ENCODE measurements around the gene PKNOX2.

GRCh38 chr11:125397421-125397820 is 232.9 kb downstream of the PKNOX2 start:
- TF ChIP-seq CTCF (IDR thresholded peaks at IDR 0.05) (no peak), POLR2A (IDR thresholded peaks at IDR 0.05; ENCODE audit: low read depth) (no peak), EP300 (IDR thresholded peaks at IDR 0.05) (no peak)

Data from esophagus muscularis mucosa (tissue), 4 donors.